LoVo (cell line): Measurements from ENCODE around the gene GIT1.
"Not testable (repeated sequence)": the region's sequence is repeated elsewhere in the genome, so short reads cannot be mapped to it uniquely, and the experiment has no call there.

Experiments
- DNase-seq: peaks from one replicate; pipeline ENCODE4 v3.0.0-alpha.2; 2016; ENCODE audit warnings: low spot score

Gene GIT1

GRCh38 chr17:29567554-29568330 is 21.7 kb downstream of the GIT1 start:
- DNase-seq, result peak; percentile 43

GRCh38 chr17:29567304-29567553 is 22.2 kb downstream of the GIT1 start:
- DNase-seq, result no peak

- peak; percentile 81 for DNase-seq
Observed at GRCh38 chr17:29566473-29567303, 22.8 kb downstream of the GIT1 start, which contains the start of gene ABHD15. Gene ABHD15 (minus strand): TSS chr17:29567037. CDS start chr17:29566966, 71 bp downstream.

- no peak for DNase-seq
Observed at GRCh38 chr17:29565643-29566472, 23.6 kb downstream of the GIT1 start.

- no peak for DNase-seq
Observed at GRCh38 chr17:29563816-29564215, 25.6 kb downstream of the GIT1 start.

- no peak for DNase-seq
Observed at GRCh38 chr17:29562615-29563014, 26.8 kb downstream of the GIT1 start.

GRCh38 chr17:29561554-29562517 is 27.6 kb downstream of the GIT1 start:
- DNase-seq, result no peak

- no peak for DNase-seq
Observed at GRCh38 chr17:29560316-29560715, 29.1 kb downstream of the GIT1 start.

- no peak for DNase-seq
Observed at GRCh38 chr17:29559640-29560039, 29.8 kb downstream of the GIT1 start.

GRCh38 chr17:29558139-29558538 is 31.3 kb downstream of the GIT1 start:
- not testable (repeated sequence) for DNase-seq

GRCh38 chr17:29557739-29558116 is 31.7 kb downstream of the GIT1 start:
- no peak for DNase-seq

- no peak for DNase-seq
Observed at GRCh38 chr17:29557085-29557738, 32.2 kb downstream of the GIT1 start.

- no peak for DNase-seq
Observed at GRCh38 chr17:29555840-29556239, 33.6 kb downstream of the GIT1 start.

- no peak for DNase-seq
Observed at GRCh38 chr17:29549177-29549923, 40.1 kb downstream of the GIT1 start.

GRCh38 chr17:29546830-29547229 is 42.6 kb downstream of the GIT1 start:
- no peak for DNase-seq

- no peak for DNase-seq
Observed at GRCh38 chr17:29546085-29546484, 43.4 kb downstream of the GIT1 start.

GRCh38 chr17:29544066-29544465 is 45.4 kb downstream of the GIT1 start:
- DNase-seq, result no peak

GRCh38 chr17:29533976-29534375 is 55.5 kb downstream of the GIT1 start:
- DNase-seq, result no peak

- DNase-seq, result no peak
Observed at GRCh38 chr17:29526322-29526721, 63.1 kb downstream of the GIT1 start.

GRCh38 chr17:29524692-29525091 is 64.8 kb downstream of the GIT1 start:
- no peak for DNase-seq
